Measurements from ENCODE around the gene HOXC10.

- no peak for TF ChIP-seq EP300 (IDR thresholded peaks at IDR 0.05)
- TF ChIP-seq CTCF (IDR thresholded peaks at IDR 0.05), result no peak
Measured at GRCh38 chr12:54003625-54004024, 18.7 kb downstream of the HOXC10 start.
